Measurements from ENCODE around the gene IGF2BP2. TPM values are rescaled to one million over a fixed set of nuclear protein-coding genes. Genes with fewer than 3 reads are reported as not detected.

IGF2BP2 gene
- total RNA-seq, 1 experiment from 2014 or later, result 66.2 TPM

DNA sequence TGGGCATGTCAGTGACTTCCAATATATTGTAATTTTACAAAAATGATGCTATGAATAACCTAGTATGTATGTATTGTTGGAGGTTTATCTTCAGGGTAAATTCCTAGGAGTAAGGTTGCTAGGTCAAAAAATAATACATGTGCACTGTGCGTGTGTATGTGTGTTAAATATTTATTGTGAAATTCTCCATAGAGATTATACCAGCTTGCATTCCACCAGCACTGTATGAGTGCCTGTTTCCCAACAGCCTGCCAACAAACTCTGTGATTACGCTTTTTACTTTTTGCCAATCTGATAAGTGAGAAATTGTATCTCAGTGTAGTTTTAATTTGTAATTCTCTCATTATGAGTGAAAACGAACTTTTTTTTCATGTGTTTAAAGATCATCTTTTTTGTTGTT is 12.6 kb upstream of the IGF2BP2 start:
- intact Hi-C loops (cut with micrococcal nuclease; ENCODE audit: unreplicated experiment), result no loop called here
- CTCF ChIA-PET, result no interaction called here
- DNase-seq (ENCODE audit: low spot score), result no peak
- no peak for TF ChIP-seq EZH2 (IDR thresholded peaks at IDR 0.05; ENCODE audit: borderline replicate concordance, low read depth, low read length, poor library complexity, severe bottlenecking)
- TF ChIP-seq, protein P1, sequence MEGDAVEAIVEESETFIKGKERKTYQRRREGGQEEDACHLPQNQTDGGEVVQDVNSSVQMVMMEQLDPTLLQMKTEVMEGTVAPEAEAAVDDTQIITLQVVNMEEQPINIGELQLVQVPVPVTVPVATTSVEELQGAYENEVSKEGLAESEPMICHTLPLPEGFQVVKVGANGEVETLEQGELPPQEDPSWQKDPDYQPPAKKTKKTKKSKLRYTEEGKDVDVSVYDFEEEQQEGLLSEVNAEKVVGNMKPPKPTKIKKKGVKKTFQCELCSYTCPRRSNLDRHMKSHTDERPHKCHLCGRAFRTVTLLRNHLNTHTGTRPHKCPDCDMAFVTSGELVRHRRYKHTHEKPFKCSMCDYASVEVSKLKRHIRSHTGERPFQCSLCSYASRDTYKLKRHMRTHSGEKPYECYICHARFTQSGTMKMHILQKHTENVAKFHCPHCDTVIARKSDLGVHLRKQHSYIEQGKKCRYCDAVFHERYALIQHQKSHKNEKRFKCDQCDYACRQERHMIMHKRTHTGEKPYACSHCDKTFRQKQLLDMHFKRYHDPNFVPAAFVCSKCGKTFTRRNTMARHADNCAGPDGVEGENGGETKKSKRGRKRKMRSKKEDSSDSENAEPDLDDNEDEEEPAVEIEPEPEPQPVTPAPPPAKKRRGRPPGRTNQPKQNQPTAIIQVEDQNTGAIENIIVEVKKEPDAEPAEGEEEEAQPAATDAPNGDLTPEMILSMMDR (conservative IDR thresholded peaks at IDR 0.05; ENCODE audit: low read depth, low read length), result no peak
- no peaks in the 10 kb centered on the region for H3K36me3 ChIP-seq (ENCODE audit: insufficient read depth, low read length, poor library complexity, severe bottlenecking)
- H3K4me1 ChIP-seq (ENCODE audit: insufficient read depth, low read length, poor library complexity, severe bottlenecking), result no peaks in the 10 kb centered on the region
- no peak overlapping the region for H3K27ac ChIP-seq (ENCODE audit: low read depth, low read length, poor library complexity, severe bottlenecking)
- POLR2A ChIA-PET (ENCODE audit: low non-redundant PET), result interaction anchor here (0.5 kb wide), 1 partner anchor 326 kb away, joined by 6 read pairs; no protein-coding TSS in a partner anchor
- no TSS peak for BruUV-seq (replicated peaks)
- no peaks in the 10 kb centered on the region for H3K27me3 ChIP-seq (replicated peaks; ENCODE audit: insufficient read depth, low read depth, low read length, poor library complexity)
- no peak overlapping the region for H3K4me3 ChIP-seq (ENCODE audit: low read depth, low read length, poor library complexity, severe bottlenecking)
- H3K9me3 ChIP-seq (ENCODE audit: low read depth, low read length, poor library complexity, severe bottlenecking), result no peaks in the 10 kb centered on the region

DNA sequence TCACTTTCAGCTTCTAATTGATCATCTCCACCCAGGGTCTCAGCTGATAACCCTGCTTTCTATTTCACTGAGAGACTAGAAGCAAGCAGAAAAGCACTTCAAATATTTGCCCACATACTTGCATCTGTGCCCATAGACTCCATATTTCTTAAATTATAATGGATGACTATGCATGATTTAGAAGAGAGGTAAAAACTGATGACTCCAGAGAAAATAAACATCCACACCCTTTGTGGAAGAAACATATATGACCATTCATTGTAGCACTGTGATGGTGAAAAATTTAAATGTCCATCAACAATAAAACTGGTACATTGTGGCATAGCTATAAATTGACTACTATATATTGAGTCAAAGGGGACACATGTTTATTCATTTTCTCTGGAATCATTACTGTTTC is 7.1 kb upstream of the IGF2BP2 start:
- Histone ChIP-seq H3K9me3 (ENCODE audit: low read depth, low read length, poor library complexity, severe bottlenecking) (no peaks in the 10 kb centered on the region), H3K36me3 (ENCODE audit: insufficient read depth, low read length, poor library complexity, severe bottlenecking) (no peaks in the 10 kb centered on the region), H3K4me1 (ENCODE audit: insufficient read depth, low read length, poor library complexity, severe bottlenecking) (no peaks in the 10 kb centered on the region), H3K27me3 (replicated peaks; ENCODE audit: insufficient read depth, low read depth, low read length, poor library complexity) (no peaks in the 10 kb centered on the region), H3K27ac (ENCODE audit: low read depth, low read length, poor library complexity, severe bottlenecking) (no peak overlapping the region), H3K4me3 (ENCODE audit: low read depth, low read length, poor library complexity, severe bottlenecking) (no peak overlapping the region)
- DNase-seq (ENCODE audit: low spot score), result no peak
- POLR2A ChIA-PET (ENCODE audit: low non-redundant PET), result no interaction called here
- no peak for TF ChIP-seq EZH2 (IDR thresholded peaks at IDR 0.05; ENCODE audit: borderline replicate concordance, low read depth, low read length, poor library complexity, severe bottlenecking)
- TF ChIP-seq, protein P1 (conservative IDR thresholded peaks at IDR 0.05; ENCODE audit: low read depth, low read length), result no peak
- no TSS peak for BruUV-seq (replicated peaks)
- intact Hi-C loops (cut with micrococcal nuclease; ENCODE audit: unreplicated experiment), result no loop called here
- CTCF ChIA-PET, result no interaction called here

DNA sequence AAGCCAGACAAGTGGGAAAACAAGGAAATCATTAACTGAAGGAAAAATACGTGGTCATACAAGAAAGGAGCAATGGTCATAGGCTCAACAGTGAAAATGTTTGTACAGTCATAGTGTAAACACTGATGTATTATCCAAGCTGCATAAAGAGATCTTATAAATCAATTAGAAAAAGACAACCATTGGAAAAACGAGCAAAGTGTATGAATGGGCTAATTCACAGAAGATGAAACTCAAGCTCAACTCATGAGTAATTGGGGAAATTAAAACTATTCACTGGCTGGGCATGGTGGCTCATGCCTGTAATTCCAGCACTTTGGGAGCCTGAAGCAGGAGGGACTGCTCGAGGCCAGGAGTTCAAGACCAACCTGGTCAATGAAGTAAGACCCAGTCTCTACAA is 6.4 kb upstream of the IGF2BP2 start:
- no TSS peak for BruUV-seq (replicated peaks)
- intact Hi-C loops (cut with micrococcal nuclease; ENCODE audit: unreplicated experiment), result no loop called here
- POLR2A ChIA-PET (ENCODE audit: low non-redundant PET), result no interaction called here

More for the DNA sequence above, 6.4 kb upstream of the IGF2BP2 start:
- Histone ChIP-seq H3K9me3 (ENCODE audit: low read depth, low read length, poor library complexity, severe bottlenecking) (no peaks in the 10 kb centered on the region), H3K36me3 (ENCODE audit: insufficient read depth, low read length, poor library complexity, severe bottlenecking) (no peaks in the 10 kb centered on the region), H3K27ac (ENCODE audit: low read depth, low read length, poor library complexity, severe bottlenecking) (no peak overlapping the region), H3K4me1 (ENCODE audit: insufficient read depth, low read length, poor library complexity, severe bottlenecking) (peaks cover 4% of the 10 kb centered on the region), H3K4me3 (ENCODE audit: low read depth, low read length, poor library complexity, severe bottlenecking) (no peak overlapping the region), H3K27me3 (replicated peaks; ENCODE audit: insufficient read depth, low read depth, low read length, poor library complexity) (no peaks in the 10 kb centered on the region)
- TF ChIP-seq, protein P1 (conservative IDR thresholded peaks at IDR 0.05; ENCODE audit: low read depth, low read length), result no peak
- TF ChIP-seq EZH2 (IDR thresholded peaks at IDR 0.05; ENCODE audit: borderline replicate concordance, low read depth, low read length, poor library complexity, severe bottlenecking), result no peak
- CTCF ChIA-PET, result no interaction called here
- no peak for DNase-seq (ENCODE audit: low spot score)

Data from A673 (cell line).